Fibroblast of lung (primary cell): Measurements from ENCODE around the gene SLC25A4. TPM values are rescaled to one million over a fixed set of nuclear protein-coding genes. Genes with fewer than 3 reads are reported as not detected.

Source experiments
- DNase-seq, 2 donors: peaks; one replicate each; pipeline versions ENCODE4 v3.0.0 to v3.0.0-alpha.2; 2010; ENCODE audit warnings: low read depth in 2 of 2
- H2AFZ ChIP-seq: 2 replicates; pipeline ENCODE4 v1.5.1; 2012; ENCODE audit warnings: low read length, control low read depth, inconsistent platforms
- H3K27ac ChIP-seq: 2 replicates; pipeline ENCODE4 v1.5.1; 2011; ENCODE audit warnings: low read length, control low read depth; ENCODE audit not compliant: insufficient read depth
- H3K27me3 ChIP-seq: 2 replicates; pipeline ENCODE4 v1.5.1; 2011; ENCODE audit warnings: mild to moderate bottlenecking, low read length; ENCODE audit not compliant: control insufficient read depth, insufficient read depth
- H3K36me3 ChIP-seq: 2 replicates; pipeline ENCODE4 v1.5.1; 2011; ENCODE audit warnings: low read length; ENCODE audit not compliant: control insufficient read depth, insufficient read depth
- H3K4me1 ChIP-seq: 2 replicates; pipeline ENCODE4 v1.5.1; 2011; ENCODE audit warnings: low read length; ENCODE audit not compliant: control insufficient read depth, insufficient read depth; ENCODE audit errors: extremely low read depth
- H3K4me2 ChIP-seq: 2 replicates; pipeline ENCODE4 v1.5.1; 2011; ENCODE audit warnings: low read length, control low read depth; ENCODE audit not compliant: insufficient read depth; ENCODE audit errors: extremely low read depth
- H3K4me3 ChIP-seq, 4 experiments: fragments of 200-600 bp in 1 of 4; sonication (generic) in 1 of 4; replicated peaks in 1 of 4; 2 replicates each; pipeline ENCODE4 v1.5.1; 2011 to 2016; ENCODE audit warnings: low read length in 4 of 4, low read depth in 3 of 4, mild to moderate bottlenecking in 3 of 4, control low read depth in 2 of 4, inconsistent platforms in 1 of 4, mixed read lengths in 1 of 4; ENCODE audit not compliant: insufficient read depth in 1 of 4; ENCODE audit errors: control extremely low read depth in 1 of 4
- H3K79me2 ChIP-seq: 2 replicates; pipeline ENCODE4 v1.5.1; 2012; ENCODE audit warnings: mild to moderate bottlenecking, low read length, inconsistent platforms; ENCODE audit not compliant: control insufficient read depth, insufficient read depth
- H3K9ac ChIP-seq: 2 replicates; pipeline ENCODE4 v1.5.1; 2011; ENCODE audit warnings: mild to moderate bottlenecking, low read length, control low read depth; ENCODE audit not compliant: insufficient read depth
- H3K9me3 ChIP-seq: 2 replicates; pipeline ENCODE4 v1.5.1; 2012; ENCODE audit warnings: low read depth, low read length; ENCODE audit not compliant: control insufficient read depth, insufficient read depth
- H4K20me1 ChIP-seq: 2 replicates; pipeline ENCODE4 v1.5.1; 2011; ENCODE audit warnings: low read length; ENCODE audit not compliant: control insufficient read depth, insufficient read depth; ENCODE audit errors: extremely low read depth
- EZH2 ChIP-seq: IDR thresholded peaks from 2 replicates; pipeline ENCODE4 v1.5.1; 2012; ENCODE audit warnings: low read length, control low read depth, mild to moderate bottlenecking; ENCODE audit errors: missing control alignments
- polyA plus RNA-seq, 2 donors: library from polyadenylated mRNA; depleted of rRNA in 1 of 2; stranded (reverse) in 1 of 2; unstranded in 1 of 2; fragments of >200 nt; gene quantifications; 2 replicates each; pipeline ENCODE4 v1.2.1, GENCODE V29; 2011 to 2012; ENCODE audit warnings: missing spikeins in 1 of 2
- total RNA-seq: library from RNA; depleted of rRNA; stranded (reverse); fragments of >200 nt; gene quantifications from 2 replicates; pipeline ENCODE4 v1.2.1, GENCODE V29; 2014
- TF ChIP-seq, protein P1 (sequence below), 2 donors: IDR thresholded peaks in 1 of 2; conservative IDR thresholded peaks in 1 of 2; 1 replicate in 1 of 2; 2 replicates in 1 of 2; pipeline ENCODE4 v1.5.1; 2011 to 2012; ENCODE audit warnings: low read length in 2 of 2, control low read depth in 1 of 2, inconsistent platforms in 1 of 2, low read depth in 1 of 2, mild to moderate bottlenecking in 1 of 2

Gene SLC25A4
- total and polyA plus RNA-seq, 2 donors (not counting 1 experiment from before 2014, with no cell fraction given), result 11.4 to 14.6 TPM

DNA sequence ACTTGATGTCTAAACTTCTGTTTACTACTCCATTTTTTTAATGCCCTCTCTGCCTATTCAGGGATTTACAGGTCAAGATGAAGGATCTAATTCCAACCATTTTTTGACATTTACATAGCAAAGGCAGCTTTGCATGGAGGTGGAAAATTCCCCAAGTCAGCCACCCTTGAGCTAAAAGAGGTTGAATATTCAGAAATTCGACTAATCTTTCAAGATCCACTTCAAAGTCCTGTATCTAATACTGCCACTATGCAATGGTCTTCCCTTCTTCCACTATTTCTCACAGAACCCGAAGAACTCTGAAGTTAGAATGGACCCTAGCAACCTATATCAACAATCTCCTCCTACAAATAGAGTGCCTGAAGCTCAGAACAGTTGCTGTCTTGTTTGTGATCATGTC lies 39.2 kb downstream of the SLC25A4 start:
- H2AFZ ChIP-seq, result no peak overlapping the region
- H3K9me3 ChIP-seq, result no peaks in the 10 kb centered on the region
- TF ChIP-seq, protein P1, sequence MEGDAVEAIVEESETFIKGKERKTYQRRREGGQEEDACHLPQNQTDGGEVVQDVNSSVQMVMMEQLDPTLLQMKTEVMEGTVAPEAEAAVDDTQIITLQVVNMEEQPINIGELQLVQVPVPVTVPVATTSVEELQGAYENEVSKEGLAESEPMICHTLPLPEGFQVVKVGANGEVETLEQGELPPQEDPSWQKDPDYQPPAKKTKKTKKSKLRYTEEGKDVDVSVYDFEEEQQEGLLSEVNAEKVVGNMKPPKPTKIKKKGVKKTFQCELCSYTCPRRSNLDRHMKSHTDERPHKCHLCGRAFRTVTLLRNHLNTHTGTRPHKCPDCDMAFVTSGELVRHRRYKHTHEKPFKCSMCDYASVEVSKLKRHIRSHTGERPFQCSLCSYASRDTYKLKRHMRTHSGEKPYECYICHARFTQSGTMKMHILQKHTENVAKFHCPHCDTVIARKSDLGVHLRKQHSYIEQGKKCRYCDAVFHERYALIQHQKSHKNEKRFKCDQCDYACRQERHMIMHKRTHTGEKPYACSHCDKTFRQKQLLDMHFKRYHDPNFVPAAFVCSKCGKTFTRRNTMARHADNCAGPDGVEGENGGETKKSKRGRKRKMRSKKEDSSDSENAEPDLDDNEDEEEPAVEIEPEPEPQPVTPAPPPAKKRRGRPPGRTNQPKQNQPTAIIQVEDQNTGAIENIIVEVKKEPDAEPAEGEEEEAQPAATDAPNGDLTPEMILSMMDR (conservative IDR thresholded peaks at IDR 0.05 in 1 of 2, IDR thresholded peaks at IDR 0.05 in 1 of 2; ENCODE audit: low read depth in 1 of 2, low read length in 2 of 2), result no peak
- TF ChIP-seq EZH2, result no peak
- H3K4me2 ChIP-seq, result no peak overlapping the region
- no peak overlapping the region for H3K4me3 ChIP-seq
- H3K36me3 ChIP-seq, result no peaks in the 10 kb centered on the region
- H3K9ac ChIP-seq, result no peak overlapping the region
- no peak overlapping the region for H3K27ac ChIP-seq
- no peaks in the 10 kb centered on the region for H3K27me3 ChIP-seq
- DNase-seq, result no peak
- H4K20me1 ChIP-seq, result no peaks in the 10 kb centered on the region
- peaks cover 6% of the 10 kb centered on the region for H3K79me2 ChIP-seq
- peaks cover 2% of the 10 kb centered on the region for H3K4me1 ChIP-seq

DNA sequence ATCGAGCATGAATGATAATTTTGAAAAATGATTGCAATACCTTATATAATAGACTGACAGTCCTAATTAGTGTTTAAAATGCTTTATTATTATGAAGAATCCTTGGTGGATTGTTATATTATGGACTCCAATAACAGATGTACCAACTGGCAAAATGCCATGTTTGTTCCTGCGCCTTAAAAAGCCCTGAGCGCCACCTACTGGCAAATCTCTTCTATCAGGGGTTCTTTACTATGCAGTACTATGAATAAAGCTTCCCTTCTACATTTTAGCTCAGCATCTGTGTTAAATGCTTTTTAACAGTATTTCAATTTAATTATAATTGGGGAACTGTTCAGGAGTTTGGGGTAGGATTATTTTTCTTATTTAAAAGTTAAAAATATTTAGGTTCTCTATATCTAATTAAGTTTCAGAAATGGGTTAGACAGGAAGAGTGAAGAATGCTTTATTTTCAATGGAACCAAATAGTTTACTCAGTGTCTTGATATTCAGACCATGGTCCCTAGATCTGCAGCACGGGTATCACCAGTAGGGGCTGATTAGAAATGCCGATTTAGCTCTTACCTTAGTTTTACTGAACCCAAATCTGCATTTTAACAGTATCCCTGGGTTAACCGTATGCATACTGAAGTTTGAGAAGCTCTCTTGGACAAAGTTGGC lies 40.7 kb downstream of the SLC25A4 start:
- peaks cover 2% of the 10 kb centered on the region for H3K4me1 ChIP-seq
- peaks cover 6% of the 10 kb centered on the region for H3K79me2 ChIP-seq
- no peak overlapping the region for H3K4me3 ChIP-seq
- no peaks in the 10 kb centered on the region for H3K27me3 ChIP-seq
- DNase-seq, result peak; percentile 81 to 96
- H3K36me3 ChIP-seq, result peaks cover 1% of the 10 kb centered on the region
- H2AFZ ChIP-seq, result no peak overlapping the region
- TF ChIP-seq EZH2, result no peak
- TF ChIP-seq, protein P1 (conservative IDR thresholded peaks at IDR 0.05 in 1 of 2, IDR thresholded peaks at IDR 0.05 in 1 of 2; ENCODE audit: low read depth in 1 of 2, low read length in 2 of 2), result peak; percentile 85 to 88
- no peaks in the 10 kb centered on the region for H3K9me3 ChIP-seq
- H4K20me1 ChIP-seq, result no peaks in the 10 kb centered on the region
- H3K4me2 ChIP-seq, result no peak overlapping the region
- H3K9ac ChIP-seq, result no peak overlapping the region
- no peak overlapping the region for H3K27ac ChIP-seq

DNA sequence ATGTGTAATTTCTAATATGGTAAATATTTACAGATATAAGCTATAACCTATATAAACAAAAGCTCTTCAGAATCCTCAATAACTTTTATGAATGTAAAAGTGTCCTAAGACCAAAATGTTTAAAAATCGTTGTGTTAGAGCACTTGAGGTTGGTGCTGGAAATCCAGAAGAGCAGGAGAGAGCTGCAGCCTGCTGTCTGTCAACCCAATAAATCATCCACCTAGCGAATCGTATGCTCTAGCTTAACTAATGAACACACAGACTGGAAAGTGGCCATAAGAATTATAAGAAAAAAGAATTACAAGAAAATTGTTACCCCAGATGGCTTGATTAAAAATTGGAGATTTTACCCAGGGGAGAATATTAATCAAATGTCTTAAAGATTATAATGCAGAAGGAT lies 43.7 kb downstream of the SLC25A4 start:
- DNase-seq, result no peak
- H3K27me3 ChIP-seq, result no peaks in the 10 kb centered on the region

More for the DNA sequence above, 43.7 kb downstream of the SLC25A4 start:
- Histone ChIP-seq H3K27ac (no peak overlapping the region), H4K20me1 (no peaks in the 10 kb centered on the region), H3K4me2 (no peak overlapping the region), H3K9me3 (no peaks in the 10 kb centered on the region), H2AFZ (no peak overlapping the region), H3K9ac (no peak overlapping the region), H3K4me1 (peaks cover 2% of the 10 kb centered on the region), H3K36me3 (peaks cover 6% of the 10 kb centered on the region), H3K4me3 (no peak overlapping the region), H3K79me2 (peaks cover 4% of the 10 kb centered on the region)
- TF ChIP-seq EZH2, result no peak
- TF ChIP-seq, protein P1 (conservative IDR thresholded peaks at IDR 0.05 in 1 of 2, IDR thresholded peaks at IDR 0.05 in 1 of 2; ENCODE audit: low read depth in 1 of 2, low read length in 2 of 2), result no peak
